GM18519 (cell line): ENCODE results near the gene ZFYVE21.

Experiments used
- ATAC-seq: cut with Tn5 transposase; IDR thresholded peaks from one replicate; pipeline ENCODE4 v1.9.1; 2021; ENCODE audit warnings: mild to moderate bottlenecking, moderate library complexity; ENCODE audit not compliant: unreplicated experiment, low FRiP score

The ZFYVE21 gene

DNA sequence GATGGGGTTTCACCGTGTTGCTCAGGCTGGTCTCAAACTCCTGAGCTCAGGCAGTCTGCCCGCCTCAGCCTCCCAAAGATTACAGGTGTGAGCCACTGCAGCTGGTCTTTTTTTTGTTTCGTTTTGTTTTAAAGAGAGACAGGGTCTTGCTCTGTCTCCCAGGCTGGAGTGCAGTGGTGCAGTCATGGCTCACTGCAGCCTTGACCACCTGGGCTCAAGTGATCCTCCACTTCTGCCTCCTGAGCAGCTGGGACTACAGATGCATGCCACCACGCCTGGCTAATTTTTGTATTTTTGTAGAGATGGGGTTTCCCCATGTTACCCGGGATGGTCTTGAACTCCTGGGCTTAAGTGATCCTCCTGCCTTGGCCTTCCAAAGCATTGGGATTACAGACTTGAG is 24.0 kb upstream of the ZFYVE21 start:
- peak; percentile 35 for ATAC-seq

DNA sequence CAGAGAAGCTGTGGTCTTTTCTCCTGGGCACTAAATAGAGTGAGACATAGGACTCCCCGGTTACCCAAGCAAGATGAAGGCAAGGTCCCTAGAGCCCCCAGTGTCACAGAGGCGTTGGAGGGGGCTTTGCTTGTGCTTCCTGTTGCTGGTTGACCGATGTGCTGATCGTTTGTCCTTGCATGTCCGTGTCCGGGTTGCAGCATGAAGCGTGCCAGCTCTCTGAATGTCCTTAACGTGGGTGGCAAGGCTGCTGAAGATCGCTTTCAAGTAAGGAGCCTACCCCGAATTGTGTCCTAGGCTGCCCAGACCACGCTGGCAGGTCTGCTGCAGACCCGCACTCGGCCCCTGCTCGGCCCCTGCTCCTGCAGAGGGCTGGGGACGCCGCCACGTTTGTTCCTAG is 23.5 kb upstream of the ZFYVE21 start:
- ATAC-seq: no peak

GRCh38 chr14:103692871-103693270 is 22.7 kb upstream of the ZFYVE21 start:
- ATAC-seq: no peak

DNA sequence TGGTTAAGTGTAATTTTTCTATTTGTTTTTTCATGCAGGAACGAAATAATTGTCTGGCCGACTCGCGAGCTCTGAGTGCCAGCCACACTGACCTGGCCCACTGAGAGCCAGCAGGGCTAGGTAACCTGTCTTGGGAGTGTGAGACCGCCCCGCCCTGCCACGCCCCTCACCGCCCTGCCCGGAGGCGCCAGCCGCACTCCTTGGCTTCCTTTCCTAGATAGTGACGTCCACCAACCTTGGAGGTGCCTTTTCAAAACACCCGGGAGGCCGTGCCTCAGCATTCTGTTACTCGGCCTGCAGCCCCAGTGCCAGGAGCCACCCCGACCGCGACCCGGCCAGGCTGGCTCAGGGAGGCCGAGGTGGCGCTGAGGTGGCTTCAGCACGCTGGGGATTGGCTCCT is 22.1 kb upstream of the ZFYVE21 start:
- ATAC-seq: no peak

GRCh38 chr14:103694572-103695026 is 21.0 kb upstream of the ZFYVE21 start:
- ATAC-seq: no peak

DNA sequence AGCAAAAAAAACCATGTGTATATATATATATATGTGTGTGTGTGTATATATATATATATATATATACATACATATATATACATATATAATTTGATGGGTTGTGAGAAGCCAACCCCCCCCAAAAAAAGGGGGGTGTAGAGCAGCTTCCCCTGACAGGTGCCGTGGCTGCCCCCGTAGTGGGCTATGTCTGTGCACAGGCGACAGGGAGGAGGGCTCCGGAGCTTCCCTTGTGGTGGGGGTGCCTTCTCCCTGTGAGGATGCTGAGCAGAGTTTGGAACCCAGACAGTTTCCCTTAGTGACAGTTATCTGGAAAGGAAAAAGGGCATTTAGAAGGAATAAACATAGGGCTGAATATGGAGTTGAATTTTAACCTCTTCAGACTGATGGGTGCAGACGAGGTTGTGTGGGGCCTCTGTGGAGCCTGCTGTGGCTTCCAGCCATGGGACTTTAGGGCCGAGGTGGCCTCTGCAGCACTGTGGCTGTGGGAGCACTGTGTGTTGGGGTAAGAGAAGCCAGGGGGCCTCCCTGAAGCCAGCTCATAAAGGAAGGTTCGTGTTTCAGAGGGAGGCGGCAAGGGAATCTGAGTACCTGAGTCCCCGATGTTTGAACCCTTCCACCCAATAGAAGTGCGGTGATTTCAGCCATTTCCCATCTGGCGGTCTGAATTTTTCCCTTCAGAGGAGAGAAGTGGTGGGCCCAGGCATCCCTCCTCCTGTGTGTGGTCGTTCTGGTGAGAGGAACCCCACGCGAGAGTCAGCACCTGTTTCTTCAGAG is 20.1 kb upstream of the ZFYVE21 start:
- ATAC-seq: no peak

- ATAC-seq: no peak
Observed at GRCh38 chr14:103696070-103696402, 19.6 kb upstream of the ZFYVE21 start.

DNA sequence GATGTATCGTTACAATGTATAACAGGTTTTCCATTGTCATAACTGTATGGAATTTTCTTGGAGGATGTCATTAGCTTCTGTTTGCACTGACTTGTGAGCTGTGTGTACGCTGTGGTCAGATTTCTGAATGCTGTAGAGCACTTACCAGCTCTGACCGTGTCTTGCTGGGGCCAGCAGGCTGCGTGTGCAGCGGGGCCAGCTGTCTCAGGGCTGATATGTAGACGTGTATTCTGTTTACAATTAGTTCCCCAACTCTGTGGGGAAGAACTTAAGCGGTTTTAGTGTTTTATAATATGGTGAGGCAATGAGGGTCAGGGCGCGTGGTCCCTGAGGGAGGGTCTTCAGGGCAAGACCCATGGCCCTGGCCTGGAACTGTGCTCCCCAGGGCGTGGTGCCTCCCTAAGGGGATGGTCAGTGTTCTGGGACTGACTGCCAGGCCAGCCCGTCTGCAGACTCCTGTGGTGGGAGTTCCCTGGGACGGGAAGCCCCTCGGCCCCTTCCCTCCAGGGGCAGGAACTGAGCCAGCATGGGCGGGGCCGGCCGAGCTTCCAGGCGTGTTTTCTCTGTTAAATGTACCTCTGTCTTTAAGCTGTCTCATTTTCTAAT is 19.0 kb upstream of the ZFYVE21 start:
- no peak for ATAC-seq

DNA sequence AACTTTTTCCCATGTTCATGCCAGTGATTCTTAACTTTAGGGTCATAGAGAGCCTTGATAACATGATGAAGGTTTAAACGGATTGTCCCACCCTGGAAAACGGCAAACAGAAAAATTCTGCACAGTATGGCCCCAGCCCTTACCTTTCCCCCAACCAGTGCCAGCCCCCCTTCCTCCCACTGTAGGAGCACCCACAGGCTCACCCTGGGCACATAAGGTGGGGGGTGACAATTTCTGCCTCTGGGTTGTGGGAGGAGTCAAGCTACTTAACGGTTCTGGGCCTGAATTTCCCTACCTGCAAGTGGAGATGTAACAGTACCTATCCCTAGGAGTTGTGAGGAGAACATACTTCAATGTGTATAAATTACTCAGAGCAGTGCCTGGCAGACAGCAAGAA is 18.4 kb upstream of the ZFYVE21 start:
- ATAC-seq: no peak

DNA sequence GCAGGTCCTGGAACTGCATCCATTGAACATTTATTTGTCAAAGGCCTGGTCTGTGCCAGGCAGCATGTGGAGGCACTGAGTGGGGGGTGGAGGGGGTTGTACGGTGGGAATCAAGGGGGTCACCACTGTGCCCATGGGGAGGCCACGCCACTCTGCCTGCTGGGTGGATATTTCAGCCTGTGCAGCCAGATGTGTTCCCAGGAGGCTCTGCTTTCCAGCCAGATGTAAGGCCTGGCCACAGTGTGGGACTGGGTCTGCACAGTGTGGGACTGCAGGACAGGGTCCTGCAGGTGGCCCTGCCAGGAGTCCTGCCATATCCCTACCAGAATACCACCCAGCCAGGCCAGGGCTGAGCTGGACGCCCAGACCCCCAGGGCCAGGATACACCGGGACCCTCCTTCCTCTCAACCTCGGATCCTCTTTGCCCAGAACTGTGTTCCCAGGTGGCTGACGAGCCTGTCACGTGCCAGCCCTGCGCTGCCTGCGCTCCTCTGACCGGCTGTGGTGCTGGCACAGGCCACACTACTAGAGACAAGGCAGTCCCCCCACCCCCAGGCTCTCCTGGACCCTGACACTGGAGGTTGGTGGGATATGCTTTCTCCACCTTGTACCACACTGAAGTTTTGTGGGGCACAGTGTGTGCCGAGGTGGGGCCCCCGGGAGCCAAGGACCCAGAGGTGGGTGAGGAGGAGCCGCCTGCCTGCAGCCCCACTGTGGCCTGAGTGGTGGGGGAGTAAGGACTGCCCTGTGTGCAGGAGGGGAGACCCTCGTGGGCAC is 17.8 kb upstream of the ZFYVE21 start:
- no peak for ATAC-seq

DNA sequence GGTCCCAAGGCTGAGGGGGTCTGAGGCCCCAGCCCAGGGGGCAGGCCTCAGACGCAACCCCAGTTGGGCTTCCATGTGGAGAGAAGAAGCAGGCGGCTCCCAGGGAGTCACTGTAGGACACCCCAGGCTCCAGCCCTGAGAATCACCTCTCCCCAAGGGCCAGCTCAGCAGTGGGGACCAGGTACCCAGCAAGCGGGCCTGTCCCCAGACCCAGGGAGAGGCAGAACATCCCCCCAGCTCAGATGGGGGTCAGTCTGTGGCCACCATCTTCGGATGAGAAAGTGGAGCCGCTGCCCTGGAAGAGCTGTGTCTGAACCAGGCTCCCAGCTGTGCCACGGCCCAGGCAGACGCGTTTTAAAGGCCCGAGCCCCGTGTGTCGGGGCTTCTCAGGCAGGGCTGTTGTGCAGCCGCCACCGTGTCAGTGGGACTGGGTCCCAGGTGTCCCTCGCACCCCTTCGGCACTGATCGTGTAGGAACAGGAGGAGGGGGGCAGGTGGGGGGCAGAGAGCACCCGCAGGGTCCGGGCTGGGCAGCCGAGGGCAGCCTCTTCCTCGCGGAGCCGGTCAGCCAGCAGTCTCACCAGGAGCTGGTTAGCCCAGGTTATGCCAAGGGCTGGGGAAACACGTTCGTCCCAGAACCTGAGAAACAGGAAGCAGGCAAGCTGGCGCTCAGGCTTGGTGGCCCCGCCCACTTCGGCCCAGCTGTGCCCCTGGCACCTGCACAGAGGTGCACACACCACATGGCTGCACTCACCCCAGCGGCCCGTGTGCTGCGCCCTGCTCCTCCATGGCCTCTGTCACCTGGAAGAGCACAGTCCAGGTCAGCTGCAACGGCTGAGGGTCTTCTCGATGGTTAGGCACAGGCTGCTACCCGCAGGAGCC is 17.0 kb upstream of the ZFYVE21 start:
- ATAC-seq: no peak

DNA sequence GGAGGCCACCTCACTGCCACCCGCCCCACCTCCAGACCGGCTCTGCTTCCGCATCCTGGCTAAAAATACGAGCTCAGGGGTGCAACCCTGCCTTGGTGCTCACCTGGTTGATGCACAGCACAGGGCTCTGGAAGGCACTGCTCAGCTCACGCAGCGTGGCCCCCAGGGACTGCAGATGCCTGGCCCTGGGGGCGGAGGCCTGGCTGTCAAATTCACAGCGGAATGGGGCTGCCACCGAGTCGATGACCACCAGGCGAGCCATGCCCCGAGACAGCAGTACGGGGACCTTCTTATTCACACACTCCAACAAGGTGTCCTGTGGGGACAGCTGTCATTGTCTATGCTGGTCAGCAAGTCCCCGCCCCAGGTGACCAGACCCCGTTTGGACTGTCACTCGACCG is 16.3 kb upstream of the ZFYVE21 start:
- ATAC-seq: no peak

- no peak for ATAC-seq
Observed at GRCh38 chr14:103699901-103700752, 15.5 kb upstream of the ZFYVE21 start.

DNA sequence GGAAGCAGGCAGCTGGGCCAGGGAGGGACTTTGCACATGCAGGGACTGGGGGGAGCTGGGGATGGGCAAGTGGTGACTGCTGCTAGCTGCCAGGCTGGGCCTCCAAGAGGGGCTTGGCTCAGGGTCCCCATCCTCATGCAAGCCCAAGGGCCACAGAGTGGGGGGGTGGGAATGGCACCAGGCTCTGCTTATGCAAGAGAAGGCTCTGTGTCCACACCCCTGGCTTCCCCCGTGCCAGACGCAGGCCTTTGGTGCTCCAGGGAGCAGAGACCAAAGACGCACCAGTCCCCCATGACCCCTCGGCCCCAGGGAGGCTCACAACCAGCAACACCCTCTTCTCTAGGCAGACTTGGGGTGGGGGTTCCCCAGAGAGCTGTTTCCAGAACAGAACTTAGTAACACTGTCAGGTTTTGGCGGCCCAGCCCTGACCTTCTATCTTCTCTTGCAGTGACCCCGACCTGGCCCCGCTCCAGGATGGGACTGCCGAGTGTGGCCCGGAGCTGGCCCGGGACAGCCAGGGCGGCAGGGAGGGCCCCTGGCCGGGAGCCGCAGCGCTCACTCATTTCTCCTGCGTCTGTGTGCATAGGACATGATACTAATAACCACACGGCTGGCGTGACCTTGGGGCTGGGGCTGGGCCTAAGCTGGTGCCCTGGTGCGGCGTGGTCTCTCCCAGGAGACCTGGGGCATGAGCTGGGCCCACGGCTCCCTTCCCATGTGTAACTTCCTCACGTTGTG is 14.7 kb upstream of the ZFYVE21 start:
- ATAC-seq: no peak

DNA sequence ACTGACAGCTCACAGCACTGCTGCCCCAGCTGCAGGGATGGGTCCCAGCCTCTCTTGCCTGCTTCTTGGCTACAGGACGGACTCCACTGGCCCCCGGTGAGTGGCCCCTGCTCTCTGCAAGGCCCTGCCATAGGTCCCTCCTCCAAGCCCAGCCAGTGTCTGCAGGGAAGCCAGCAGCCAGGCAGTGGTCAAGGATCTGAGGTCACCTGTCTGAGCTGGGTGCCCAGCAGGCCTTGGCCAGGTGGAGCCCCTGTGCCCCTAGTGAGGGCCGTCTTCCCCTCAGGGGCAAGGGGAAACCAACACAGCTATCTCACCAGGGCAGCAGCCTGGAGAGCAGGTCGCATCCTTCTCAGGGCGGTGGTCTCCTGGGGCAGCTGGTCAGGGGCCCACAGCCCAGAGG is 13.5 kb upstream of the ZFYVE21 start:
- no peak for ATAC-seq

DNA sequence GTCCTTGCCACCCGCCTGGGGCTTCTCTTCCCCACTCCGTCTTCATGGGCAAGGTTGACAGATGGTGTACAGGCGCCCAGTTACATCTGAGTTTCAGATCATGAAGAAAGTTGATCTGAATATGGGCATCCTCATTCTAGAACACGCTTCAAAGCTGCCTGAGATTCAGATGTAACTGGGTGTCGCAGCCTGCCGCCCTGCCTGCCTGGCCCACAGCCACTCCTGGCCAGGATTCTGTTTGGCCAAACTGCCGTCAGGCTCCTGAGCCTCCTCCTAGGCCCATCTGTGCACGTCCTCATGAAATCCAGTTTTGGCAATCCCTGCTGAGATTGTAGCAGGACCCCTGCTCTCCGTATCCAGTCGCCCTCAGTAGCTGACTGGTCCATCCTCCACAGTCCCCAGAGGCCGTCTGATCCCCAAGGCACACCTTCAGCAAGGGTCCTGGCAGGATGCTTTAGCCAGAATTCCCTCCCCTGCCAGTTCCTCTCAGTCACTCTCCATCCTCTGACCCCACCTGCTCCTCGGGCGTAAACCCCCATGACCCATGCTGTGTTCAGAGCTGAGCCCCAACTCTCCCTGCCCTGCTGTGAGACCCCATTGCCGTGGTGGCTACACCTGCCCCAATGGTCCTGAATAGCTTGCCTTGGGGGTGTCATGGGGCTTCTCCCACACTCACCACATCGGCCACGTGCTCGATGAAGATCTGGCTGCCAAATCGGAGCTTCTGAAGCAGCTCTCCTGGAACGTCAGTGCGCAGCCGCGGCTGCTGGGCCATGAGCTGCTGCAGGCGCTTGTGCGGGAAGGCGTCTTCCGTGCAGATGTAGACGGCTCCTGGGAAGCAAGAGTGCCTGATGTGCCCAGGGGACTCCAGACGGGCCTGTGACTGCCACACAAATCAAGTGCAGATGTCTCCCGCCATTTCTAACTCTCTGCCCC is 12.8 kb upstream of the ZFYVE21 start:
- ATAC-seq: no peak

GRCh38 chr14:103703433-103704385 is 11.9 kb upstream of the ZFYVE21 start:
- no peak for ATAC-seq
